ENCODE results near the gene PARD3B.

The PARD3B gene

GRCh38 chr2:205500951-205501350, 955.7 kb downstream of the PARD3B start:
- no peak for DNase-seq (ENCODE audit: low read depth in 2 of 2)

DNA sequence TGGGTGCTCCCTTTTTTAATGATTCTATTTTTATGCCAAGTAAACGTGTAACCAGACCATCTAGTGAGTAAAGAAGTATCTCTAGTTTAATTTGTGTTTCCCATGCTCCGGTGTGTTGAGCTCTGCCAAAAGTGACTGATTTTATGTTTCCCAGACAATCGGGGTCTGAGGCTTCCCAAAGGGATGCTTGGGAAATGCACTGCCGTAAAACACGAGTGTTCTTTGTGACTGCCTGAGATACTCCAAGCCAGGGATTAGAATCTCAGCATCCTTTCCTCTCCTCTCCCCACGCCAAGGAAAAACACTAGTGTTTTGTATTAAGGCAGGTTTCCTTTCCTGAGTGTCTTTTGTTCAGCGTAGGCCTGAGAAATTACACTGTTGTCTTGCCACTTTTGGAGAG, 956.6 kb downstream of the PARD3B start:
- DNase-seq (ENCODE audit: low read depth in 2 of 2), result no peak

GRCh38 chr2:205505371-205505770, 960.1 kb downstream of the PARD3B start:
- DNase-seq (ENCODE audit: low read depth in 2 of 2), result no peak

GRCh38 chr2:205509655-205510054, 964.4 kb downstream of the PARD3B start:
- DNase-seq (ENCODE audit: low read depth in 2 of 2), result no peak

- DNase-seq (ENCODE audit: low read depth in 2 of 2), result no peak
Observed at GRCh38 chr2:205510345-205510744, 965.1 kb downstream of the PARD3B start.

- no peak for DNase-seq (ENCODE audit: low read depth in 2 of 2)
Observed at GRCh38 chr2:205511221-205511620, 965.9 kb downstream of the PARD3B start.

DNA sequence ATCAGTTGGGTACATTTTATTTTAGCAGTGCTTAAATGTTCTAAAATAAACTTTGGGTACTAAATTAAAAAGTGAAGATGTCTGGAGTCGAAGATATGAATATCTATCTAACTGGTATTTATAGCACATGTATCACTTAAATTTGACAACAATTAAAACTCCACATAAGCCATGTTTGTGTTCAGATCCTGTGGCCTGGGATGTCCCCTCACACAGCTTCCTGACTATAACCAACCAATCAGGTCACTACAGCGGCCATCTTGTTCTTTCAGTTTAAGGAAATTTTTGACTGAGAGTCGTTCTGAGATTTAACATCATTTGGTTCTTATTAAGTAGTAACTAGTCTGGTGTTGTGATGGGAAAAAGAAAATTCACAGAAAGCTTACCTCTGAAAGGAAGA, 966.4 kb downstream of the PARD3B start:
- no peak for DNase-seq (ENCODE audit: low read depth in 2 of 2)

GRCh38 chr2:205520311-205520710, 975.0 kb downstream of the PARD3B start:
- no peak for DNase-seq (ENCODE audit: low read depth in 2 of 2)

- no peak for DNase-seq (ENCODE audit: low read depth in 2 of 2)
Observed at GRCh38 chr2:205524656-205525055, 979.4 kb downstream of the PARD3B start.

GRCh38 chr2:205527801-205528200, 982.5 kb downstream of the PARD3B start:
- DNase-seq (ENCODE audit: low read depth in 2 of 2), result no peak

GRCh38 chr2:205531072-205531471, 985.8 kb downstream of the PARD3B start:
- no peak for DNase-seq (ENCODE audit: low read depth in 2 of 2)

GRCh38 chr2:205531489-205532148, 986.3 kb downstream of the PARD3B start:
- no peak for DNase-seq (ENCODE audit: low read depth in 2 of 2)

DNA sequence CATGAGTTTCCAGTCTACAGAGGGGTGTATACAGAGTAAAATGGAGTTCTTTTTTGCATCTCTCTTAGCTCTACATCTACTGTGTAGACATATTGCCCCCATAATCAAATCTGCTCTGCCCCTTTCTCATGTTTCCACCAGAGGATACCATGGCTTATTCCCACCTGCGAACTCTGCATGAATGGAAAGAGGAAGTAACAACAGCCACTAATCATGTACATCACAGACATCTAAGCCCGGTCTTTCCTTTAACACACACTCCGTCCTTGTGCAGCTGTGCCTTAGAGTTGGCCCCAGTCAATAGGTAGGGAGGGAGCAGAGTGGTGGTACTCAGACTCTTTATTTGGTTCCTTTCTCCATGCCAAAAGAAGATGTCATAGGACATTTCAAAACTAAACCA, 989.7 kb downstream of the PARD3B start:
- DNase-seq (ENCODE audit: low read depth in 2 of 2), result no peak

- DNase-seq (ENCODE audit: low read depth in 2 of 2), result peak in 1 of 2 donors; percentile 5
Observed at GRCh38 chr2:205539603-205540002, 994.3 kb downstream of the PARD3B start.

- DNase-seq (ENCODE audit: low read depth in 2 of 2), result no peak
Observed at GRCh38 chr2:205540036-205540435, 994.8 kb downstream of the PARD3B start.

DNA sequence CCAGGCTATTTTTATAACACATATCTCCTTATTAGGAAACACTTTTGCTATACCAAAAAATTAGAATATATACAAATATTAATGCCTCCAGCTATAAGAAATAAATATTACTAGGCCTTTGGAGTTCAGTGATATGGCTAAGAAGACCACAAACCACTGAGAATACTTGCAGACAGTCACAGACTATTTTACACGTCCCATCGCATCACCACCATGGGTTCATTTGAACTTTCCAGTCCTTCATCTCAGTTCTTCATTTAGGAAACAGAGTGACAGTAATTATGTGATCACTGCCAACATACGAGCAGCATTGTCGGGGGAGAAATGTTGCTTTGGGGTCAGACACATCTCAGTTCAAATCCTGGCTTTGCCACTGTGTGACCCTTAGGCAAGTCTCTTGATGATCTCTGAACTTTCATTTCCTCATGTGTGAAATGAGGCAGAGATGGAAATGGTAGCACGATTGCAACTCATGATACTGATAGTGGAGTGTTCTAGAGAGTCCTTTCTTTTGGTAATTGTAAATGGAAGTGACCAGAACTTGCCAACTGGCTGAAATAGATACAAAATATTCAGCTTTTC, 998.1 kb downstream of the PARD3B start:
- DNase-seq (ENCODE audit: low read depth in 2 of 2), result no peak

DNA sequence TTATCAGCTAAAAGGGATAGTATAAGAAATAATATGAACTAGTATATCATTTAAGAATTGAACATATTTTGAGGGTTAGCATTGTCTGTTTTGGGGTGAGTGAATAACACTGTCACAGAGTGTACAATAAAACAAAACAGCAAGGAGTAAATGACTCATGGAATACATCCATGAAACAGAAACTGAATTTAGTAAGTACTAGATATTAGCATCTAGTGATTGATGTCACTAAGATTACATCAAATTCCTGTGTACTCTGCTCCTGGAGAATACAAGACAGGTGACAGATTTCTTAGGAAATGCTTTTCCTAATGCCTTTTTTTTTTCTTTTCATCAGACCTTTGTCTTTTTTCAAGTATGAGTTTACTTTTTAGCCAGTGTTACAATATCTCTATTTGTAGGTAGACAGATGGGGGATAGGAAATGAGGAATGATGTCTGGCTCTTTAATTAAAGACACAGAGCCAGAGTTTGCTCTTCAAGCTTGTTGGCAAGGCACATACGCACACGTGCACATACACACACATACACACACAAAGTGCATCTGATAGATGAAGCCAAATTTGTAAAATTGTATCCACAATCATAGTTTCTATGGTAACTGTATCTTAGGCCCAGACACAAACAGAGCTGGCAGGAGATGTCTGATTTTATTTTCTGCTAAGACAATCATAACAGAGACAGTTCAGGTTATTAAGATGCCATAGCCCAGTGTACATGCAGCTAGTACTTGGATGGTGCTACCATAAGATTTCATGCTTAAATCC, 998.8 kb downstream of the PARD3B start:
- DNase-seq (ENCODE audit: low read depth in 2 of 2), result no peak

GRCh38 chr2:205545971-205546816, 1000.9 kb downstream of the PARD3B start:
- DNase-seq (ENCODE audit: low read depth in 2 of 2), result no peak

DNA sequence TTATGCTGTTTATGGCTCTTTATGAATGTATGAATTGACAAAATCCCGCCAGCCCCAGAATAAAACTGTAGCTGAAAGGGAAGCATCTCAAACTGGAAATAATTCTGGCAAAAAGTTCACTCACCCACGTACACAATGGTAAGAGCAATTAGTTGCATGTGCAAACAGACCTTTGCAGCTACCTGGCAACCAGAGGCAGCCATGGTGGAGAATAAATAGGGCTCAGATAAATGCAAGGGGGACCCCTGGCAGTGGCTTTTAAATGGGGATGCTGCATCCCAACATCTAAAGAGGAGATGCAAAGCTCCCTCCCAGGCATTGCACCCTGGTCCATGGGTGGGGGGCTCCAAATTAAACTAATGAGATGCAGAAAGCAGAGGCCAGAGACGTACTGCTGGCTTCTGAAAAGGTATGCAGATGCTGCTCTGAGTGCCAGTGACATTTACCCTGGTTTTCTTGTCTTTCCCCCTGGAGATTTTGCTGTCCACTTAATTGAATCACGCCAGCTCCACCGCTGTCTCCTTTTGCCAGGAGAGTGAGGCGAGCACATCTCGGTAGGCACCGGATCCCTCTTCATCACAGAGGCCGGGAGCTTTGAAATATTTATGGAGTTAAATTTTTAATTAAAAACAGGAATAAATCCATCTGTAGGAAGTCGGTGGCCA, 1010.4 kb downstream of the PARD3B start:
- DNase-seq (ENCODE audit: low read depth in 2 of 2), result no peak

DNA sequence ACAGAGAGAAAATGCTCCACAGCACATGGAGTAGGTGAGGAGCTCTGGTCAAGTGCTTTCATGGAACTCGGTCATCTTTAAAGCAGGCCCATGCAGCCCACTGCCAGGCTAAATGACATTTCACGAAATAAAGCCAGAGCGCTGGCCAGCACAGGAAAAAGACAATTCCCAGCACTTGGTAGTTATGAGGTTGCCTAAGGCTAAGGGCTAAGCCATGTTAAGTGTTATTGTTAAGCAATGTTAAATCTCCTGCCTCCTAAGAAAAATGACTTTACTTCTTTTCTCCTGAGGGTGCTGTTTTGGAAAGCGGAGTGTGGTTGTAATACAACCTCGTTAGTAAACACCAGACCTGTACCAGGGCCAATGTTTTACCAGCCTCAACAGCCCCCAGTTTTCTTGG, 1011.1 kb downstream of the PARD3B start:
- DNase-seq (ENCODE audit: low read depth in 2 of 2), result no peak

DNA sequence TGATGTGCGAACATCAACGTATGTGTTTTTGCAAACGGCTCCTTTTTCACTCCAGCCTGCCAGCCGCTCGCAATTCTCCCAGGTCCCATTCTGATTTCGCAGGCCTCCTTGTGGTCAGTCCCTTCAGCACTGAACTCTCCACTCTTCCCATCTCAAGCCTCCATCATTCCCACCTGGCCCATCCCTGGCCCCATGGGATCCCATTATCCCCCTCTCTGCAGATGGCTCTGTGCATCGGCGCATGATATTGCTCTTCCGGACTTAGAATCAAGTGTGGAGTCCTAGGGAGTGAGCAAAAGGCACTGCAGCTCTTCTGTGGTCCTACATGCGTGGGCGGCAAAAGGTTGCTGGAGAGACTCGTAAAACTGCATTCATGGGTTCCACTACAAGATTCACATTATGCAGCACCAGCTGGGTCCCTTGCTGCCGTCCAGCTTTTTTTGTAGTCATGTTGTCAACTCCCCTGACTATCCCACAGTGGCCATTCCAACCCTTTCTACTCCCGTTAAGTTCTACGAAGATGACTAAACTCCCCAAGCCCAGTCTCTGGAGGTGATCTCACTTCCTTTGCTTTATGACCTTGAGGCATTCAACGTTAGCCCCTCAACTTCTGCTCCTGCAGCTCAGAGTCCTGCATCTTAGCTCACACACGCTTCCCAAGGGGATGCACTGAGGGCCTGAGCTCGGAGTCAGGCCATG, 1011.7 kb downstream of the PARD3B start:
- no peak for DNase-seq (ENCODE audit: low read depth in 2 of 2)

All from stimulated activated CD4-positive, alpha-beta T cell treated with anti-CD3 and anti-CD28 coated beads, Interleukin-15, amount 100 ng/mL, for 48 hours (primary cell).